ENCODE data around the gene CEP97.

CEP97 gene

GRCh38 chr3:101807888-101808287 is 83.5 kb downstream of the CEP97 start:
- H3K27ac ChIP-seq (ENCODE audit: extremely low read depth, low read depth, low read length): no peak overlapping the region
- H3K36me3 ChIP-seq (ENCODE audit: control insufficient read depth in 2 of 2, insufficient read depth in 1 of 2, low read length in 2 of 2): peaks cover 5 to 14% of the 10 kb centered on the region in 2 experiments; a peak in 2 of 3 replicates
- POLR2A ChIA-PET: interaction anchor here (1.8 kb wide), 1 partner anchor 17 kb away, joined by 3 read pairs; no protein-coding TSS in a partner anchor
- H3K4me1 ChIP-seq (ENCODE audit: control insufficient read depth, insufficient read depth, low read length): no peaks in the 10 kb centered on the region
- CTCF ChIA-PET: interaction anchor here (0.7 to 8.9 kb wide), 4 partner anchors 9 to 421 kb away, joined by 3 to 127 read pairs (median 19); no protein-coding TSS in a partner anchor
- no peak overlapping the region for H3K4me3 ChIP-seq (ENCODE audit: low read depth, low read length)
- TF ChIP-seq ZNF747 (tag by site-specific recombination; IDR thresholded peaks at IDR 0.05): no peak
- no peak for TF ChIP-seq SALL2 (tag by site-specific recombination; IDR thresholded peaks at IDR 0.05; ENCODE audit: borderline replicate concordance)
- TF ChIP-seq, protein P1, sequence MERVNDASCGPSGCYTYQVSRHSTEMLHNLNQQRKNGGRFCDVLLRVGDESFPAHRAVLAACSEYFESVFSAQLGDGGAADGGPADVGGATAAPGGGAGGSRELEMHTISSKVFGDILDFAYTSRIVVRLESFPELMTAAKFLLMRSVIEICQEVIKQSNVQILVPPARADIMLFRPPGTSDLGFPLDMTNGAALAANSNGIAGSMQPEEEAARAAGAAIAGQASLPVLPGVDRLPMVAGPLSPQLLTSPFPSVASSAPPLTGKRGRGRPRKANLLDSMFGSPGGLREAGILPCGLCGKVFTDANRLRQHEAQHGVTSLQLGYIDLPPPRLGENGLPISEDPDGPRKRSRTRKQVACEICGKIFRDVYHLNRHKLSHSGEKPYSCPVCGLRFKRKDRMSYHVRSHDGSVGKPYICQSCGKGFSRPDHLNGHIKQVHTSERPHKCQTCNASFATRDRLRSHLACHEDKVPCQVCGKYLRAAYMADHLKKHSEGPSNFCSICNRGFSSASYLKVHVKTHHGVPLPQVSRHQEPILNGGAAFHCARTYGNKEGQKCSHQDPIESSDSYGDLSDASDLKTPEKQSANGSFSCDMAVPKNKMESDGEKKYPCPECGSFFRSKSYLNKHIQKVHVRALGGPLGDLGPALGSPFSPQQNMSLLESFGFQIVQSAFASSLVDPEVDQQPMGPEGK (tag by site-specific recombination; IDR thresholded peaks at IDR 0.05): no peak
- TF ChIP-seq ZNF202 (tag by site-specific recombination; IDR thresholded peaks at IDR 0.05; ENCODE audit: borderline replicate concordance): no peak
- TF ChIP-seq ZNF792 (tag by site-specific recombination; IDR thresholded peaks at IDR 0.05): no peak
- no peak for TF ChIP-seq ZFP3 (tag by site-specific recombination; IDR thresholded peaks at IDR 0.05; ENCODE audit: low read depth)
- TF ChIP-seq, protein P2, sequence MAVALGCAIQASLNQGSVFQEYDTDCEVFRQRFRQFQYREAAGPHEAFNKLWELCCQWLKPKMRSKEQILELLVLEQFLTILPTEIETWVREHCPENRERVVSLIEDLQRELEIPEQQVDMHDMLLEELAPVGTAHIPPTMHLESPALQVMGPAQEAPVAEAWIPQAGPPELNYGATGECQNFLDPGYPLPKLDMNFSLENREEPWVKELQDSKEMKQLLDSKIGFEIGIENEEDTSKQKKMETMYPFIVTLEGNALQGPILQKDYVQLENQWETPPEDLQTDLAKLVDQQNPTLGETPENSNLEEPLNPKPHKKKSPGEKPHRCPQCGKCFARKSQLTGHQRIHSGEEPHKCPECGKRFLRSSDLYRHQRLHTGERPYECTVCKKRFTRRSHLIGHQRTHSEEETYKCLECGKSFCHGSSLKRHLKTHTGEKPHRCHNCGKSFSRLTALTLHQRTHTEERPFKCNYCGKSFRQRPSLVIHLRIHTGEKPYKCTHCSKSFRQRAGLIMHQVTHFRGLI (tag by site-specific recombination; IDR thresholded peaks at IDR 0.05): no peak
- no peak for TF ChIP-seq ZNF391 (tag by site-specific recombination; IDR thresholded peaks at IDR 0.05; ENCODE audit: borderline replicate concordance, low read depth)
- no peak for TF ChIP-seq ZSCAN30 (tag by site-specific recombination; IDR thresholded peaks at IDR 0.05)
- TF ChIP-seq ZBTB48 (tag by site-specific recombination; IDR thresholded peaks at IDR 0.05): no peak
- no peak for TF ChIP-seq ZNF433 (tag by site-specific recombination; IDR thresholded peaks at IDR 0.05; ENCODE audit: low read depth)
- TF ChIP-seq ZNF366 (tag by site-specific recombination; conservative IDR thresholded peaks at IDR 0.05): no peak
- no peak for TF ChIP-seq ZNF335 (tag by site-specific recombination; conservative IDR thresholded peaks at IDR 0.05)
- no peaks in the 10 kb centered on the region for H3K9me3 ChIP-seq (ENCODE audit: control insufficient read depth, insufficient read depth, low read depth, low read length)

DNA sequence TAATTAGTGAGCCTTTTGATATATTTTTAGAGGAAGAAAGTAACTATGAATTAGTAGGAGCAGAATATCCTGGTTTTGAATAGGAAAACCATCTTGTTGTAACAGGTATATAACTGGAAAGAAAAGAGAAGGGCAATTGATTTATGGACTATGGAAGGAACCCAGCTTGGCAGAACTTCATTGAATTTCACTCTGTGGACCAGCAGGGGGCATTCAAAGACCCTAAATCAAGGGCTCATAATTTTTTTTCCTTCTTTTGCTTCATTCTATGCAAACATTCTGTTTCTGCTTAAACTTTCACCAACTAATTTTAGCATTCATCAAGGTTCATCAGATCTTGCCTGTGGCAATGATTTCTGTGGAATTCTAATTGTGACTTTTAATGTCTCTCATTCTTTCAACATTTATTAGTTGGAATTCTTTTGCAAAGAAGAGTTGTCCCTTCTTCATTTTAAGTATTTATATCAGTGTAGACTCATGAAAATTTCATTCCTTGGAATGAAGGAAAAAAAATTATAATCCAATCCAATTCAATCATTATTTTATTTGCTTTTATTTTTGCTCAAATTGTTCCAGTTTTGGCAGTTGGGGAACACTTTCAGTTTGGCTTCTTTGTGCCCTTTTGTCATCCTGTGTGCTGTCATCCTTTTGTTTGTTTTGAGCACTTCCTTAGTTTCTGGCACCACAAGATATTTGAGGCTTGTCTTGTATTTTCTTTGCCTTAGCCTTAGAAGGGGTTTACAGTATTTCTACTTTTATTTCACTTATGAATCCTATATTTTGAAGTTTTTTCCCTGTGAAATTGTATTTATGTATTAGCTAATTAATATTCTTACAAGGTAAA is 85.0 kb downstream of the CEP97 start:
- H3K4me3 ChIP-seq (ENCODE audit: low read depth, low read length): no peak overlapping the region
- CTCF ChIA-PET: interaction anchor here (0.8 to 8.9 kb wide), 5 partner anchors 13 to 727 kb away, joined by 3 to 127 read pairs (median 3); no protein-coding TSS in a partner anchor
- POLR2A ChIA-PET: no interaction called here
- H3K9me3 ChIP-seq (ENCODE audit: control insufficient read depth, insufficient read depth, low read depth, low read length): no peaks in the 10 kb centered on the region
- TF ChIP-seq ZNF624 (tag by site-specific recombination; IDR thresholded peaks at IDR 0.05) (no peak), ZNF837 (tag by site-specific recombination; IDR thresholded peaks at IDR 0.05) (no peak), ZNF654 (tag by site-specific recombination; IDR thresholded peaks at IDR 0.05; ENCODE audit: low read depth) (peak; percentile 65), ZNF621 (tag by site-specific recombination; IDR thresholded peaks at IDR 0.05) (no peak), GLI4 (tag by site-specific recombination; IDR thresholded peaks at IDR 0.05) (no peak), ZNF791 (tag by site-specific recombination; IDR thresholded peaks at IDR 0.05) (no peak), ZNF366 (tag by site-specific recombination; conservative IDR thresholded peaks at IDR 0.05) (0 out of 2 replicates have a peak, but pooled peaks have one; percentile 38), ZNF548 (tag by site-specific recombination; IDR thresholded peaks at IDR 0.05) (no peak)
- TF ChIP-seq, protein P3, sequence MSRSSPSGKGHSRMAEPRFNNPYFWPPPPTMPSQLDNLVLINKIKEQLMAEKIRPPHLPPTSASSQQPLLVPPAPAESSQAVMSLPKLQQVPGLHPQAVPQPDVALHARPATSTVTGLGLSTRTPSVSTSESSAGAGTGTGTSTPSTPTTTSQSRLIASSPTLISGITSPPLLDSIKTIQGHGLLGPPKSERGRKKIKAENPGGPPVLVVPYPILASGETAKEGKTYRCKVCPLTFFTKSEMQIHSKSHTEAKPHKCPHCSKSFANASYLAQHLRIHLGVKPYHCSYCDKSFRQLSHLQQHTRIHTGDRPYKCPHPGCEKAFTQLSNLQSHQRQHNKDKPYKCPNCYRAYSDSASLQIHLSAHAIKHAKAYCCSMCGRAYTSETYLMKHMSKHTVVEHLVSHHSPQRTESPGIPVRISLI (tag by site-specific recombination; IDR thresholded peaks at IDR 0.05): 0 out of 2 replicates have a peak, but pooled peaks have one; percentile 58
- TF ChIP-seq, protein P4, sequence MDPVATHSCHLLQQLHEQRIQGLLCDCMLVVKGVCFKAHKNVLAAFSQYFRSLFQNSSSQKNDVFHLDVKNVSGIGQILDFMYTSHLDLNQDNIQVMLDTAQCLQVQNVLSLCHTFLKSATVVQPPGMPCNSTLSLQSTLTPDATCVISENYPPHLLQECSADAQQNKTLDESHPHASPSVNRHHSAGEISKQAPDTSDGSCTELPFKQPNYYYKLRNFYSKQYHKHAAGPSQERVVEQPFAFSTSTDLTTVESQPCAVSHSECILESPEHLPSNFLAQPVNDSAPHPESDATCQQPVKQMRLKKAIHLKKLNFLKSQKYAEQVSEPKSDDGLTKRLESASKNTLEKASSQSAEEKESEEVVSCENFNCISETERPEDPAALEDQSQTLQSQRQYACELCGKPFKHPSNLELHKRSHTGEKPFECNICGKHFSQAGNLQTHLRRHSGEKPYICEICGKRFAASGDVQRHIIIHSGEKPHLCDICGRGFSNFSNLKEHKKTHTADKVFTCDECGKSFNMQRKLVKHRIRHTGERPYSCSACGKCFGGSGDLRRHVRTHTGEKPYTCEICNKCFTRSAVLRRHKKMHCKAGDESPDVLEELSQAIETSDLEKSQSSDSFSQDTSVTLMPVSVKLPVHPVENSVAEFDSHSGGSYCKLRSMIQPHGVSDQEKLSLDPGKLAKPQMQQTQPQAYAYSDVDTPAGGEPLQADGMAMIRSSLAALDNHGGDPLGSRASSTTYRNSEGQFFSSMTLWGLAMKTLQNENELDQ (tag by site-specific recombination; IDR thresholded peaks at IDR 0.05; ENCODE audit: low read depth): no peak
- H3K27ac ChIP-seq (ENCODE audit: extremely low read depth, low read depth, low read length): no peak overlapping the region
- H3K4me1 ChIP-seq (ENCODE audit: control insufficient read depth, insufficient read depth, low read length): no peaks in the 10 kb centered on the region
- H3K36me3 ChIP-seq (ENCODE audit: control insufficient read depth in 2 of 2, insufficient read depth in 1 of 2, low read length in 2 of 2): peaks cover 0 to 4% of the 10 kb centered on the region in 2 experiments; a peak in 1 of 3 replicates

Data from HEK293 (cell line).